ENCODE data around the gene CDH4.

DNA sequence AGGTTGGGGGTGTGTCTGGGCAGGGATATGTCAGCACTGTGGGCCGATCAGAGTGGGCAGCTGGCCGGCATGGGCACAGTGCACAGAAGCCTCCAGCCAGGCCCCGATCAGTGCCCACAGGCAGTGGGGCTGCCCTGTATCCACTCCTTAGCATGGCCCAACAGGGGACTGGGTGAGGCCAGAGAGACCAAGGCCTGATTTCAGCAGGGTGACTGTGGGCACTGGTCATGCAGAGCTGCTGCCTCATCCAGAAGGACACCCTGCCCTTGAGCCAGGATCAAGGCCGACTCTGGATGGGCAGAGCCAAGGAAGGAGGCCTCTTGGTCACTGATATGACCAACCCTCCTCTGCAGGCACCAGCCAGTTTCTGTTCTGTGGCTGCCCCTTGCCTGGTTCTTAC lies 159.7 kb downstream of the CDH4 start:
- TF ChIP-seq CTCF (IDR thresholded peaks at IDR 0.05), result no peak
- TF ChIP-seq EP300 (IDR thresholded peaks at IDR 0.05), result no peak
- TF ChIP-seq POLR2A (IDR thresholded peaks at IDR 0.05), result no peak

Data from ovary (tissue), 3 donors.